22Rv1 (cell line): ENCODE results near the gene PREP.
"Not testable (repeated sequence)": the region's sequence is repeated elsewhere in the genome, so short reads cannot be mapped to it uniquely, and the experiment has no call there.

Source experiments
- H3K27ac ChIP-seq: fragments of 450-650 bp; 2 replicates; pipeline ENCODE4 v1.5.1; 2017
- ZFX ChIP-seq: fragments of 450-650 bp; IDR thresholded peaks from 2 replicates; pipeline ENCODE4 v1.6.1; 2017; ENCODE audit warnings: antibody characterized with exemption, borderline replicate concordance
- TF ChIP-seq, protein P1 (sequence below): fragments of 450-650 bp; IDR thresholded peaks from 2 replicates; pipeline ENCODE4 v1.5.1; 2017; ENCODE audit warnings: mild to moderate bottlenecking

Gene PREP

GRCh38 chr6:105433723-105434122 lies 30.8 kb upstream of the PREP start:
- TF ChIP-seq ZFX = no peak
- TF ChIP-seq, protein P1, sequence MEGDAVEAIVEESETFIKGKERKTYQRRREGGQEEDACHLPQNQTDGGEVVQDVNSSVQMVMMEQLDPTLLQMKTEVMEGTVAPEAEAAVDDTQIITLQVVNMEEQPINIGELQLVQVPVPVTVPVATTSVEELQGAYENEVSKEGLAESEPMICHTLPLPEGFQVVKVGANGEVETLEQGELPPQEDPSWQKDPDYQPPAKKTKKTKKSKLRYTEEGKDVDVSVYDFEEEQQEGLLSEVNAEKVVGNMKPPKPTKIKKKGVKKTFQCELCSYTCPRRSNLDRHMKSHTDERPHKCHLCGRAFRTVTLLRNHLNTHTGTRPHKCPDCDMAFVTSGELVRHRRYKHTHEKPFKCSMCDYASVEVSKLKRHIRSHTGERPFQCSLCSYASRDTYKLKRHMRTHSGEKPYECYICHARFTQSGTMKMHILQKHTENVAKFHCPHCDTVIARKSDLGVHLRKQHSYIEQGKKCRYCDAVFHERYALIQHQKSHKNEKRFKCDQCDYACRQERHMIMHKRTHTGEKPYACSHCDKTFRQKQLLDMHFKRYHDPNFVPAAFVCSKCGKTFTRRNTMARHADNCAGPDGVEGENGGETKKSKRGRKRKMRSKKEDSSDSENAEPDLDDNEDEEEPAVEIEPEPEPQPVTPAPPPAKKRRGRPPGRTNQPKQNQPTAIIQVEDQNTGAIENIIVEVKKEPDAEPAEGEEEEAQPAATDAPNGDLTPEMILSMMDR = no peak
- H3K27ac ChIP-seq = no peak overlapping the region

GRCh38 chr6:105432797-105433196 lies 29.9 kb upstream of the PREP start:
- no peak overlapping the region for H3K27ac ChIP-seq
- no peak for TF ChIP-seq ZFX
- TF ChIP-seq, protein P1 = no peak

- H3K27ac ChIP-seq = no peak overlapping the region
- TF ChIP-seq ZFX = no peak
- TF ChIP-seq, protein P1 = peak; percentile 77
These were observed 28.3 kb upstream of the PREP start for GRCh38 chr6:105431226-105431625.

DNA sequence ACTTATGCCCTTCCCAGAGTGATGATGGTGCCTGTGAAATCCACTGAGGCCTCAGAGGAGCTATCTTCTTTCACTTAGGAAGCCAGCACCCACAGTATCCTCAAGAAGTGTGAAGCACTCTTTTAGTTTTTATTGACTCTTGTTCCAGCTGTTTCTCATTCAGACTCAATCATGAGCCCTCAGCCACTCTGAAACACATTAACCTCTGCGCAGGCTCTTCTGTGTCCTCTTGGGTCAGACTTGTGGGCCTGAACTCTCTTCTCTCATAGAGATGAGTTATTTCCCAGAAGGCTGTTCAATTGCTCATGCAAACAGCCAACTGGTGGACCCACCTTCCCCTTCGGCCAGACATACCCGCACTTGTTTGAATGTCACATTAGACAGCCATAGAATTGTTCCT lies 27.8 kb upstream of the PREP start:
- no peak overlapping the region for H3K27ac ChIP-seq

GRCh38 chr6:105429676-105430075 lies 26.8 kb upstream of the PREP start:
- H3K27ac ChIP-seq = no peak overlapping the region
- TF ChIP-seq ZFX = no peak
- TF ChIP-seq, protein P1 = no peak

More for the DNA sequence above, 27.8 kb upstream of the PREP start:
- TF ChIP-seq, protein P1 = no peak
- TF ChIP-seq ZFX = no peak

- TF ChIP-seq ZFX = no peak
- TF ChIP-seq, protein P1 = no peak
- H3K27ac ChIP-seq = no peak overlapping the region
These were observed 25.6 kb upstream of the PREP start for GRCh38 chr6:105428342-105428957.

GRCh38 chr6:105424175-105424783 lies 21.4 kb upstream of the PREP start:
- no peak overlapping the region for H3K27ac ChIP-seq
- TF ChIP-seq, protein P1 = peak; percentile 83
- no peak for TF ChIP-seq ZFX

GRCh38 chr6:105416971-105417370 lies 14.1 kb upstream of the PREP start:
- H3K27ac ChIP-seq = not testable (repeated sequence)
